ENCODE measurements around the gene SLC25A45. TPM values are rescaled to one million over a fixed set of nuclear protein-coding genes. Genes with fewer than 3 reads are reported as not detected.

SLC25A45 gene
- total and polyA plus RNA-seq, 8 donors: 8.4 to 17.0 (median 11.8) TPM

DNA sequence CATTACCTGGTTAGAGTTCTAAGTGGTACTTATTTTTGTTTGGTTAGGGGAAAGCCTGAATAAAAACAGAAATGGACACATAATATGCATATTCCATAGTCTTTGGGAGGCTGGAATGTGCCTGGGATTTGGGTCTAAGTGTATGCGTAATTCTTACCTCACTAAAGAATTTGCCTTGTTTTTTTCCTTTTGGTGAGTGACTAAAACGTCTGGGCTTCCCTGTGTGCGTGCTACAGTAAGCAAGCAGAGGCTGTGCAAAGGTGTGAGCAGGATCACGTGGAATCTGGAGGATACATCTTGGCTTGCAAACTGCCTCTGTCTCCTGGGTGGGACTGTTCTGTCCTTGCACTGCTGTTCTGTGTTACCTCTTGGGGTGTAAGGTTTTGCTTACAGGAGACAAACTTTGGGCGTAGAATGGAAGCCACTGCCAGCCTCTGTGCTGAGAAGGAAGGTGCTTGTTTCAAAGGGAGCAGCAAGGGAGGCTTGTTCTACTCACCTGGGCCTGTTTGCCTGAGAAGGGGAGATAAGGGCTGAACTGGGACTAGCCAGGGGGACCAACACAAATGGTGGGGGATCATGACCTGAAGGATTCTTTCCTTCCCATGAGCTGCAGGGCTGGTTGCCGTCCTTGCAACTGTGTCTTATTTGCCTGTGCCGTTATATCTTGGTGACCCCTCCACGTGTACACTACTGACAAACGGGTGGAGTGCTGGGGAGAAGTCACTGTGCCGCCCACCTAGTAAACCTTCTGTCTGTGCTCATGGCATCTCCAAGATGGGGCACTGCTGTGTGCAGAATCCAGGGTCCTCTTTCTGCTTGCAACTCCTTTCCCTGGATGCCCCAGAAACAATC is 44.6 kb upstream of the SLC25A45 start:
- ATAC-seq (peak; percentile 3), DNase-seq (peak in 1 of 4 donors; percentile 68)
- peak overlapping the region; percentile 99 to 100 for H3K27ac ChIP-seq
- peaks cover 0 to 46% of the 10 kb centered on the region in 2 donors for H3K36me3 ChIP-seq
- H3K27me3 ChIP-seq: no peaks in the 10 kb centered on the region
- peaks cover 23 to 55% of the 10 kb centered on the region in 2 donors for H3K4me1 ChIP-seq
- H3K9me3 ChIP-seq: no peaks in the 10 kb centered on the region
- TF ChIP-seq, protein P1, sequence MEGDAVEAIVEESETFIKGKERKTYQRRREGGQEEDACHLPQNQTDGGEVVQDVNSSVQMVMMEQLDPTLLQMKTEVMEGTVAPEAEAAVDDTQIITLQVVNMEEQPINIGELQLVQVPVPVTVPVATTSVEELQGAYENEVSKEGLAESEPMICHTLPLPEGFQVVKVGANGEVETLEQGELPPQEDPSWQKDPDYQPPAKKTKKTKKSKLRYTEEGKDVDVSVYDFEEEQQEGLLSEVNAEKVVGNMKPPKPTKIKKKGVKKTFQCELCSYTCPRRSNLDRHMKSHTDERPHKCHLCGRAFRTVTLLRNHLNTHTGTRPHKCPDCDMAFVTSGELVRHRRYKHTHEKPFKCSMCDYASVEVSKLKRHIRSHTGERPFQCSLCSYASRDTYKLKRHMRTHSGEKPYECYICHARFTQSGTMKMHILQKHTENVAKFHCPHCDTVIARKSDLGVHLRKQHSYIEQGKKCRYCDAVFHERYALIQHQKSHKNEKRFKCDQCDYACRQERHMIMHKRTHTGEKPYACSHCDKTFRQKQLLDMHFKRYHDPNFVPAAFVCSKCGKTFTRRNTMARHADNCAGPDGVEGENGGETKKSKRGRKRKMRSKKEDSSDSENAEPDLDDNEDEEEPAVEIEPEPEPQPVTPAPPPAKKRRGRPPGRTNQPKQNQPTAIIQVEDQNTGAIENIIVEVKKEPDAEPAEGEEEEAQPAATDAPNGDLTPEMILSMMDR (IDR thresholded peaks at IDR 0.05): no peak
- H3K4me3 ChIP-seq: peak overlapping the region; percentile 76 to 80
- intact Hi-C loops (cut with DNase I): no loop called here

DNA sequence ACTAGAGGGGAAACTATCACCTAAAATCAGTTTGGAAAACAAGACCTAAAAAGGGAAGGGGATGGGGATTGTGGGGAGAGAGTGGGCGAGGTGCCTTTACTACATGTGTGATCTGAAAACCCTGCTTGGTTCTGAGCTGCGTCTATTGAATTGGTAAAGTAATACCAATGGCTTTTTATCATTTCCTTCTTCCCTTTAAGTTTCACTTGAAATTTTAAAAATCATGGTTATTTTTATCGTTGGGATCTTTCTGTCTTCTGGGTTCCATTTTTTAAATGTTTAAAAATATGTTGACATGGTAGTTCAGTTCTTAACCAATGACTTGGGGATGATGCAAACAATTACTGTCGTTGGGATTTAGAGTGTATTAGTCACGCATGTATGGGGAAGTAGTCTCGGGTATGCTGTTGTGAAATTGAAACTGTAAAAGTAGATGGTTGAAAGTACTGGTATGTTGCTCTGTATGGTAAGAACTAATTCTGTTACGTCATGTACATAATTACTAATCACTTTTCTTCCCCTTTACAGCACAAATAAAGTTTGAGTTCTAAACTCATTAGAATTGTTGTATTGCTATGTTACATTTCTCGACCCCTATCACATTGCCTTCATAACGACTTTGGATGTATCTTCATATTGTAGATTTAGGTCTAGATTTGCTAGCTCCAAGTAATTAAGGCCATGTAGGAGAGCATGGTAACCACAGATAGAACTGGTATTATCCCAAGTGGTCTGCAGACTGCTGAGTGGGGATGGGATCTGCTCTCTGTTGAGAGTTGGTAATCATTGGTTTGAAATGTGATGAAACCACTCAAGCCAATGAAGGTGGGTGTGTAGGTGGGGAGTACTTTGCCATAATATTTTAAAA is 43.8 kb upstream of the SLC25A45 start:
- no peaks in the 10 kb centered on the region for H3K27me3 ChIP-seq
- peak overlapping the region; percentile 76 to 80 for H3K4me3 ChIP-seq
- peaks cover 23 to 51% of the 10 kb centered on the region in 2 donors for H3K4me1 ChIP-seq
- peaks cover 0 to 43% of the 10 kb centered on the region in 2 donors for H3K36me3 ChIP-seq
- DNase-seq (peak in 2 of 4 donors; percentile 29 to 74), ATAC-seq (no peak)
- TF ChIP-seq, protein P1 (IDR thresholded peaks at IDR 0.05): no peak
- intact Hi-C loops (cut with DNase I): no loop called here
- H3K27ac ChIP-seq: peak overlapping the region; percentile 99 to 100
- H3K9me3 ChIP-seq: no peaks in the 10 kb centered on the region

DNA sequence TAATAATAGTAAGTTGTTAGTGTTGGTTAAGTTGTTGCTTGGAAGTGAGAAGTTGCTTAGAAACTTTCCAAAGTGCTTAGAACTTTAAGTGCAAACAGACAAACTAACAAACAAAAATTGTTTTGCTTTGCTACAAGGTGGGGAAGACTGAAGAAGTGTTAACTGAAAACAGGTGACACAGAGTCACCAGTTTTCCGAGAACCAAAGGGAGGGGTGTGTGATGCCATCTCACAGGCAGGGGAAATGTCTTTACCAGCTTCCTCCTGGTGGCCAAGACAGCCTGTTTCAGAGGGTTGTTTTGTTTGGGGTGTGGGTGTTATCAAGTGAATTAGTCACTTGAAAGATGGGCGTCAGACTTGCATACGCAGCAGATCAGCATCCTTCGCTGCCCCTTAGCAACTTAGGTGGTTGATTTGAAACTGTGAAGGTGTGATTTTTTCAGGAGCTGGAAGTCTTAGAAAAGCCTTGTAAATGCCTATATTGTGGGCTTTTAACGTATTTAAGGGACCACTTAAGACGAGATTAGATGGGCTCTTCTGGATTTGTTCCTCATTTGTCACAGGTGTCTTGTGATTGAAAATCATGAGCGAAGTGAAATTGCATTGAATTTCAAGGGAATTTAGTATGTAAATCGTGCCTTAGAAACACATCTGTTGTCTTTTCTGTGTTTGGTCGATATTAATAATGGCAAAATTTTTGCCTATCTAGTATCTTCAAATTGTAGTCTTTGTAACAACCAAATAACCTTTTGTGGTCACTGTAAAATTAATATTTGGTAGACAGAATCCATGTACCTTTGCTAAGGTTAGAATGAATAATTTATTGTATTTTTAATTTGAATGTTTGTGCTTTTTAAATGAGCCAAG is 42.9 kb upstream of the SLC25A45 start:
- TF ChIP-seq, protein P1 (IDR thresholded peaks at IDR 0.05): peak in 1 of 2 donors; percentile 49
- Histone ChIP-seq H3K4me1 (peaks cover 27 to 51% of the 10 kb centered on the region in 2 donors), H3K9me3 (no peaks in the 10 kb centered on the region), H3K27ac (peak overlapping the region; percentile 99 to 100), H3K36me3 (peaks cover 0 to 43% of the 10 kb centered on the region in 2 donors), H3K4me3 (peak overlapping the region; percentile 76 to 80), H3K27me3 (no peaks in the 10 kb centered on the region)
- ATAC-seq (no peak), DNase-seq (peak in 2 of 4 donors; percentile 49 to 63)
- intact Hi-C loops (cut with DNase I): no loop called here

DNA sequence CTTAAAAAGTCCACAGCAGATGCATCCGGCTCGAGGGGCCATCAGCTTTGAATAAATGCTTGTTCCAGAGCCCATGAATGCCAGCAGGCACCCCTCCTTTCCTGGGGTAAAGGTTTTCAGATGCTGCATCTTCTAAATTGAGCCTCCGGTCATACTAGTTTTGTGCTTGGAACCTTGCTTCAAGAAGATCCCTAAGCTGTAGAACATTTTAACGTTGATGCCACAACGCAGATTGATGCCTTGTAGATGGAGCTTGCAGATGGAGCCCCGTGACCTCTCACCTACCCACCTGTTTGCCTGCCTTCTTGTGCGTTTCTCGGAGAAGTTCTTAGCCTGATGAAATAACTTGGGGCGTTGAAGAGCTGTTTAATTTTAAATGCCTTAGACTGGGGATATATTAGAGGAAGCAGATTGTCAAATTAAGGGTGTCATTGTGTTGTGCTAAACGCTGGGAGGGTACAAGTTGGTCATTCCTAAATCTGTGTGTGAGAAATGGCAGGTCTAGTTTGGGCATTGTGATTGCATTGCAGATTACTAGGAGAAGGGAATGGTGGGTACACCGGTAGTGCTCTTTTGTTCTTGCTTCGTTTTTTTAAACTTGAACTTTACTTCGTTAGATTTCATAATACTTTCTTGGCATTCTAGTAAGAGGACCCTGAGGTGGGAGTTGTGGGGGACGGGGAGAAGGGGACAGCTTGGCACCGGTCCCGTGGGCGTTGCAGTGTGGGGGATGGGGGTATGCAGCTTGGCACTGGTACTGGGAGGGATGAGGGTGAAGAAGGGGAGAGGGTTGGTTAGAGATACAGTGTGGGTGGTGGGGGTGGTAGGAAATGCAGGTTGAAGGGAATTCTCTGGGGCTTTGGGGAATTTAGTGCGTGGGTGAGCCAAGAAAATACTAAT is 42.0 kb upstream of the SLC25A45 start:
- intact Hi-C loops (cut with DNase I): loop anchor here (5.0 kb wide), 2 partner anchors 73 to 78 kb away; partner anchors contain the start of gene MALAT1 (in 1 of the 2)
- no peak for ATAC-seq
- peak overlapping the region; percentile 76 to 80 for H3K4me3 ChIP-seq
- peaks cover 26 to 51% of the 10 kb centered on the region in 2 donors for H3K4me1 ChIP-seq
- TF ChIP-seq, protein P1 (IDR thresholded peaks at IDR 0.05): no peak
- H3K27me3 ChIP-seq: no peaks in the 10 kb centered on the region
- no peaks in the 10 kb centered on the region for H3K9me3 ChIP-seq
- DNase-seq: peak in 1 of 4 donors; percentile 68
- peaks cover 0 to 43% of the 10 kb centered on the region in 2 donors for H3K36me3 ChIP-seq
- H3K27ac ChIP-seq: peak overlapping the region; percentile 99 to 100

Data from left lung (tissue), 10 donors.